Activated CD4-positive, alpha-beta memory T cell treated with anti-CD3 and anti-CD28 coated beads for 36 hours (primary cell): ENCODE data around the gene SYT11. TPM values are rescaled to one million over a fixed set of nuclear protein-coding genes. Genes with fewer than 3 reads are reported as not detected.

ENCODE experiments used
- CTCF ChIA-PET: fragments of 350-600 bp; sonication (Branson Sonifier 250); formaldehyde crosslinking; loops from one replicate; lab custom pipeline; 2021; ENCODE audit warnings: antibody characterized with exemption, inconsistent platforms; lab: Charles Lee
- POLR2A ChIA-PET: fragments of 350-600 bp; sonication (Branson Sonifier 250); formaldehyde crosslinking; loops from one replicate; lab custom pipeline; 2021; ENCODE audit warnings: antibody characterized with exemption; lab: Charles Lee
- DNase-seq: peaks from one replicate; pipeline ENCODE4 v3.0.0-alpha.2; 2020
- H3K27ac Mint-ChIP-seq: one replicate; pipeline ENCODE4 v1.8.0; 2021; ENCODE audit warnings: mixed read lengths
- H3K27me3 Mint-ChIP-seq: one replicate; pipeline ENCODE4 v1.8.0; 2021; ENCODE audit warnings: mixed read lengths
- H3K36me3 Mint-ChIP-seq: one replicate; pipeline ENCODE4 v1.8.0; 2021; ENCODE audit warnings: mixed read lengths
- H3K4me1 Mint-ChIP-seq: one replicate; pipeline ENCODE4 v1.8.0; 2021; ENCODE audit warnings: low read depth, mixed read lengths
- H3K4me3 Mint-ChIP-seq: one replicate; pipeline ENCODE4 v1.8.0; 2021; ENCODE audit warnings: mild to moderate bottlenecking, mixed read lengths
- H3K9me3 Mint-ChIP-seq: one replicate; pipeline ENCODE4 v1.8.0; 2021; ENCODE audit warnings: mixed read lengths
- intact Hi-C: fragments of 100-400 bp; cut with micrococcal nuclease; formaldehyde crosslinking; loops from one replicate; pipeline ENCODE4 v1.15.1; 2023
- total RNA-seq, 2 experiments: library from RNA; stranded (reverse); gene quantifications; one replicate each; pipeline ENCODE4 v1.2.3, GENCODE V29; 2021

Gene SYT11
- total RNA-seq, 2 experiments from 2014 or later = 25.0 to 25.1 TPM

DNA sequence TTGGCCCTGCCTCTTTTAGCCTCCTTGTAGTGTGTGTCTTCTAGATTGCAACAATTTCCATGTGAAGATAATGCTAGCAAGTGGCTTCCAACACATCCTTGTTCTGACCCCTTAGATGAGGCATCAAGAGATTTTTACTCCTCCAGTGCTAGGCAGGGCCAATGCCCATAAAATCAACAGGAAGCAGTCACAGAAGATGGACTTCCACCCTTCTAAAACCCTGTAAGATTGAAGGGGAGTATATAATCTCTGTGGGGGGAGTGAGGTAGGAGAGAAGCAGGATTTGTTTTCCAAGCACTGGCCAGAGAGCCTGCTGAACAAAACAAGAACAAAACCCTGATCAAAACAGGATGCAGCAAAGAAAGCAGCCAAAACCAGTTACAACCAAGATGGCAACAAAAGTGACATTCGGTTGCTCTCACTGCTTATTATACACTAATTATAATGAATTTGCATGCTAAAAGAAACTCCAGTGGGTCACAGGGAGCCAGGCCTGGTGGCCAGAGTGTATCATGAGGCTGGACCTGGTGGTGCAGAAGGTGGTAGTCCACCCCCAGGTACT, 14.4 kb upstream of the SYT11 start:
- no peaks in the 10 kb centered on the region for H3K27me3 Mint-ChIP-seq
- no peak for DNase-seq
- H3K9me3 Mint-ChIP-seq = no peaks in the 10 kb centered on the region
- peaks cover 26% of the 10 kb centered on the region for H3K36me3 Mint-ChIP-seq
- H3K4me1 Mint-ChIP-seq = peaks cover 35% of the 10 kb centered on the region
- ChIA-PET CTCF (no interaction called here), POLR2A (no interaction called here)
- H3K27ac Mint-ChIP-seq = no peak overlapping the region
- H3K4me3 Mint-ChIP-seq = no peak overlapping the region
- intact Hi-C loops = no loop called here

DNA sequence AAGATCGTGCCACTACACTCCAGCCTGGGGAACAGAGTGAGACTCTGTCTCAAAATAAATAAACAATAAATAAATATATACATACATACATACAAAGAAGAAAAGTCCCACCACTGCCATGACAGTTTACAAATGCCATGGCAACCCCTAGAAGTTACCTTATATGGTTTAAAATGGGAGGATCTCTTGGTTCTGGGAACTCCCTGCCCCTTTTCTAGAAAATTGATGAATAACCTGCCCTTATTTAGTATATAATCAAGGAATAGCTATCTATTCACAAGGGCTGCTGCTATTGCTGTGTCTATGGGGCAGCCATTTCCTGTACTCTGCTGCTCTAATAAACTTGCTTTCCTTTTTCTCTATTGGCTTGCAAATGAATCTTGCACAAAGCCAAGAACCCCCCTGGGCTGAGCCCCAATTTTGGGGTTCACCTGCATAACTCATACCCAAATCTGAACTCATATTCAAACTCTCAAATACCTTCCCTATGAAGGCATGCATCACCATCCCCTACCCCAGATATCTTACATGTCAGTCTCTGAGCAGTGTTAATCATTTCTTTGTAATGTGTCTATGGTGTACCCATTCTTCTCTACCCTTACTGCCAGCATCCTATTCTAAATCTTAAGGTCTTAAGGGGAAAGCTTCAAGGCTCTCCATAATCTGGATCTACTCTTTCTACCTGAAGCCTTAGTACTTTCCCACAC, 11.4 kb upstream of the SYT11 start:
- Mint-ChIP-seq H3K4me1 (peaks cover 49% of the 10 kb centered on the region), H3K27me3 (no peaks in the 10 kb centered on the region), H3K9me3 (no peaks in the 10 kb centered on the region), H3K27ac (peak overlapping the region; percentile 50), H3K4me3 (no peak overlapping the region), H3K36me3 (peaks cover 35% of the 10 kb centered on the region)
- intact Hi-C loops = no loop called here
- DNase-seq = no peak
- POLR2A ChIA-PET = no interaction called here
- CTCF ChIA-PET = no interaction called here

DNA sequence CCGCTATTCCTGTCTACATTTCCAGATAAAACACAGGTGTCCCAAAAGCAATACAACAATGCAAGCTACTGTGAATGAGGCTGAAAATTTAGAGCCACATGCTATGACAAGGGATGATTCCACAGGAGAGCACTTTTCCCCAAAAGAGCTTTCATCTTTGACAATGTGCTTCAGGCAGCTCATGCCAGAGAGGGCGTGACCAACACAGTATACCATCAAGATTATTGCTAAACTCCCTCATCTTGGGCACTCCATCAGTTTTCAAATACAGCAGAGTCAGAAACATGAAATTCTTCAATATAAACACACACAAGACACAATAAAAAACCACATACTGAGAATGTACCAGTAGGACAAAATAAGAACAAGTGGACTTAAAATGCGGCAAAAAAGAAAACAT, 9.0 kb upstream of the SYT11 start:
- Mint-ChIP-seq H3K27me3 (no peaks in the 10 kb centered on the region), H3K36me3 (peaks cover 41% of the 10 kb centered on the region), H3K4me3 (no peak overlapping the region), H3K9me3 (no peaks in the 10 kb centered on the region), H3K4me1 (peaks cover 39% of the 10 kb centered on the region), H3K27ac (no peak overlapping the region)
- ChIA-PET POLR2A (interaction anchor here (0.5 kb wide), 1 partner anchor 32 kb away, joined by 3 read pairs; no protein-coding TSS in a partner anchor), CTCF (no interaction called here)
- no peak for DNase-seq
- intact Hi-C loops = loop anchor here (10.0 kb wide), 1 partner anchor 576 kb away; the partner anchor contains the start of genes CLK2 and HCN3

DNA sequence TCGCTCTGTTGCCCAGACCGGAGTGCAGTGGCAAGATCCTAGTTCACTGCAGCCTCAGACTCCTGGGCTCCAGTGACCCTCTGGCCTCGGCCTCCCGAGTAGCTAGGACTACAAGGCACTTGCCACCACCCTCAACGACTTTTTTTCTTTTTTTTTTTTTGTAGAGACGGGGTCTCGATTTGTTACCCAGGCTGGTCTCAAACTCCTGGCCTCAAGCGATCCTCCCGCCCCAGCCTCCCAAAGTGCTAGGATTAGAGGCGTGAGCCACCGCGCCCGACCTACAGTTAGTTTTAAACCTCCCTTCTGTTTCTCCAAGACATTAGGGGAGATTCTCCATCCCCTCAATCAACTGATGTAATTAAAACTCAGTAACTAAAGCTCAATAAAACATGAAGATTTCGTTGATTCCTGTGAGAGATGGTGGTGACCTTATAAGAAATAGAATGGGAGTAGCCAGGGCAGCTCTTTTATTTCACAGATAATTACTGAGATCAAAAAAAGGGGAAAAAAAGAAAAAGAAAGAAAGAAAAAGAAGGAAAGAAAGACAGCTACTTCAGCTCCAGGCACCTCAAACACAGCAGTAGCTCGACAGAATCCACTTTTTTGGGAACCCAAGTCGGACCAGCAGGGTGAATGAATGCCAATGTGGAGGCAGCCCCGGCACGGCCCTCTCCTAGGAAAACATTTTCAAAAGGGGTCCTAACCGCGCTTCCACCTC, 3.0 kb upstream of the SYT11 start:
- ChIA-PET POLR2A (interaction anchor here (1.3 to 1.4 kb wide), 2 partner anchors 15 to 583 kb away, joined by 3 to 4 read pairs; partner anchors contain the start of gene CLK2), CTCF (interaction anchor here (0.6 to 1.5 kb wide), 5 partner anchors 13 to 210 kb away, joined by 3 to 8 read pairs (median 3); partner anchors contain the start of gene UBQLN4)
- H3K36me3 Mint-ChIP-seq = peaks cover 19% of the 10 kb centered on the region
- H3K27me3 Mint-ChIP-seq = no peaks in the 10 kb centered on the region
- H3K4me1 Mint-ChIP-seq = peaks cover 54% of the 10 kb centered on the region
- DNase-seq = no peak
- no peaks in the 10 kb centered on the region for H3K9me3 Mint-ChIP-seq
- intact Hi-C loops = loop anchor here (5.0 to 10.0 kb wide), 5 partner anchors 36 to 886 kb away; partner anchors contain the start of genes CLK2, HCN3 and MRPL24
- peak overlapping the region; percentile 99 for H3K4me3 Mint-ChIP-seq
- peak overlapping the region; percentile 97 for H3K27ac Mint-ChIP-seq

DNA sequence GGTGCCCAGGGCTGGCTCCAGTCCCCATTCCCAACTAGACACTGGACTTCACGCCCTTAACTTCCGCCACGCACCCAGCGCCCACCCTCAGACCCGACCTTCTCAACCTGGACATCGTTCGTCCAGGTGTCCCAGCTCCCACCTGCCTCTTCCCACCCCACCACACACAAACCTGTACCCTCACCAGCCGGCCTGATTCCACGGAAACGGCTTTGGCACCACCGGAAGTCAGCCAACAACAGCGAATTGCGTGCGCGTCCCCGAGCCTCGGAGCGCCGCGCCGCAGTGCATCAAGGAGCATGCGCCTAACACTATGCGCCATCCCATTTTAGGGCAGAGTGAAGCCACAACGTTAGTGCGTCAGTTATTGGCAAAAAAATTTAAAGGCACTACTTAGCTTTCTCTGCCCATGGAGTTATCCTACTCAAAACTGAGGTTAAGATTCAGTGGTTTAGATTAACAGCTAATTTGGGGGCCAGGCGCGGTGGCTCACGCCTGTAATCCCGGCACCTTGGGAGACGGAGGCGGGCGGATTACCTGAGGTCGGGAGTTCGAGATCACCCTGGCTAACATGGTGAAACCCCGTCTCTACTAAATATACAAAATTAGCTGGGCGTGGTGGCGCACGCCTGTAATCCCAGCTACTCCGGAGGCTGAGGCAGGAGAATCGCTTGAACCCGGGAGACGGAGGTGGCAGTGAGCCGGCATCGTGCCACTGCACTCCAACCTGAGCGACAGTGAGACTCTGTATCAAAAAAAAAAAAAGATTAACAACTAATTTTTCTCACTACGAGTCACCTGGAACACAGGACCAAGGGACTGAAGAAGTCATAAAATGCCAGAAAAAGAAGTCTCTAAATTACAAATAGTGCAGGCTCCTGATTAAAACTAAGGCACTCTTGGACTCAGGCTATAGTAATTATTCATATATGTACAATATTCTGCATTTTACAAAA, 2.1 kb upstream of the SYT11 start, which contains the start of gene GON4L:
Gene GON4L, minus strand, starts transcription at position 240 of the 956 bp plus-strand sequence. CDS start 3,434 bp downstream, outside the sequence.
- DNase-seq = peak; percentile 94
- Mint-ChIP-seq H3K36me3 (peaks cover 16% of the 10 kb centered on the region), H3K27ac (peak within 1 kb of the TSS; percentile 97), H3K4me3 (peak within 1 kb of the TSS; percentile 99), H3K27me3 (no peaks in the 10 kb centered on the region), H3K4me1 (peaks cover 55% of the 10 kb centered on the region), H3K9me3 (no peaks in the 10 kb centered on the region)
- CTCF ChIA-PET = interaction anchor here (1.0 to 1.5 kb wide), 4 partner anchors 14 to 209 kb away, joined by 3 to 8 read pairs (median 4); no protein-coding TSS in a partner anchor
- POLR2A ChIA-PET = interaction anchor here (1.2 to 1.4 kb wide), 3 partner anchors 16 to 584 kb away, joined by 3 to 4 read pairs (median 4); partner anchors contain the start of gene CLK2
- intact Hi-C loops = loop anchor here (5.0 to 10.0 kb wide), 5 partner anchors 35 to 885 kb away; partner anchors contain the start of genes CLK2, HCN3 and MRPL24

DNA sequence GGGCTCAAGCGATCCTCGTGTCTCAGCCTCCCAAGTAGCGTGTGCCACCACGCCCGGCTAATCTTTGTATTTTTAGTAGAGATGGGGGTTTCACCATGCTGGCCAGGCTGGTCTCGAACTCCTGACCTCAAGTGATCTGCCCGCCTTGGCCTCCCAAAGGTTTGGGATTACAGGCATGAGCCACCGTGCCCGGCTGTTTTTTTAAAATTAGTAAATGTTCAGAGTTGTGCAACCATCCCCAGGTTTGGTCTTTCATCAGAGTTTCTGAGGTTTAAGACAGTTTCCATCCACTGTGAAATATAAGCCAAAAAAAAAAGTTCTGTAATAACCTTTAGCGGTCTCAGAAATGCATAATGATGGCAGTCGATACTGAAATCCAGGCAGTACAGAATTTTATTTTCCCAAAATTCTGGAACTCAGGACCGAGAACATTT, 550 bp upstream of the SYT11 start:
- Mint-ChIP-seq H3K27ac (peak overlapping the region; percentile 93), H3K4me1 (peaks cover 45% of the 10 kb centered on the region), H3K4me3 (peak overlapping the region; percentile 99), H3K9me3 (no peaks in the 10 kb centered on the region), H3K36me3 (peaks cover 8% of the 10 kb centered on the region), H3K27me3 (no peaks in the 10 kb centered on the region)
- ChIA-PET POLR2A (interaction anchor here (0.9 to 2.6 kb wide), 6 partner anchors 11 to 224 kb away, joined by 3 to 12 read pairs (median 6); partner anchors contain the start of gene KHDC4), CTCF (interaction anchor here (2.3 kb wide), 1 partner anchor 194 kb away, joined by 6 read pairs; the partner anchor contains the start of gene UBQLN4)
- intact Hi-C loops = loop anchor here (1.0 to 10.0 kb wide), 7 partner anchors 33 to 883 kb away; partner anchors contain the start of genes CLK2, HCN3, LAMTOR2 and MRPL24
- peak; percentile 62 for DNase-seq

DNA sequence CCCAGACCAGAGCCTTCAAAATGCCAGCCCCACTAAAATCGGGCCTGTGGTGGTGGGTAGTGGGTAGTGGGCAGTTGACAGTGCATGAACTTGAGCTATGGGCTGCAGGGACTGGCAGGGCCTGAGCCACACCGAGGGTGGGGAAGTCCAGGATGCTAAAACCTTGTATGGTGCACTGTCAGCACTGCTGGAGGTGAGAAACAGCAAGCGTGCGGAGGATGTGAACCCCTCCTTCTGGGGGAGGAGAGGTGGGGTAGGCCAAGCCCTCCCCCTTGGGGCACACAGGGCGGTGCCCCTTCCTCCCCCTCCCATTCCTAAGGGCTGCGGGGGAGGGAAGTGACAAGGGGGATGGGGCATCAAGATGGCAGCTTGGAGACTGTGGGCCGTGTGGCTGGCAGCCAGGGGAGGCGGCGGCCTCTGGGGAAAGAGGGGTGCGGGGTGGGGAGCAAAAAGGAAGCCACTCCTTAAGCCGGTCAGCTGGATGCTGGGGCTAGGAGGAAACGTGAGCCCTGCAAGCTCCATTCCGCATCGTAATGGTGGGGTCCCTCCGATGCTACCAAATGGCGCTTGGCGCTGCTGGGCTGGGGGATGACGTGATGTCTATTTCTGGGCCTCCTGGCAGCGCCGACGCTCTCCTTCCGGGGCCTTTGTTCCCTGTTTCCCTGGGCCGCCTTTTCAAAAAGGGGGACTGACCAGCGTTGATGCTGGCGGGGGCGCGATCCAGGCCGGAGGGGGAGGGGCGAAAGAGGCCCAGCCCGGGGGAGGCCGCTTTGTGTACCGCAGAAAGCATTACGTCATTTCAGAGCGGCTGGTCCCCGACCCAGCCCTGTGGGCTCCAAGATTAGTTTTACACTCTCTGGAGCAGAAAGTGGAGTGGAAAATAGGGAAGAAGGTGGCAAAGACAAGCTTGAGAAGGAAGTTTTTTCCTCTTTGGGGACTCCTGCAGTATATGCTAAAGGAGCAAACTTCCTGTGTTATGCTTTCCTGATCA, 809 bp downstream of the SYT11 start:
- Mint-ChIP-seq H3K9me3 (no peaks in the 10 kb centered on the region), H3K4me1 (peaks cover 43% of the 10 kb centered on the region), H3K27me3 (no peaks in the 10 kb centered on the region), H3K27ac (peak overlapping the region; percentile 93), H3K4me3 (peak overlapping the region; percentile 99), H3K36me3 (peaks cover 3% of the 10 kb centered on the region)
- ChIA-PET CTCF (interaction anchor here (0.5 to 2.3 kb wide), 4 partner anchors 56 to 532 kb away, joined by 3 to 7 read pairs (median 4); partner anchors contain the start of gene UBQLN4), POLR2A (interaction anchor here (1.0 to 2.6 kb wide), 6 partner anchors 9 to 117 kb away, joined by 3 to 12 read pairs (median 6); partner anchors contain the start of gene KHDC4)
- intact Hi-C loops = loop anchor here (1.0 to 10.0 kb wide), 9 partner anchors 32 to 882 kb away; partner anchors contain the start of genes CLK2, HCN3, KHDC4 and LAMTOR2
- DNase-seq = peak; percentile 85

DNA sequence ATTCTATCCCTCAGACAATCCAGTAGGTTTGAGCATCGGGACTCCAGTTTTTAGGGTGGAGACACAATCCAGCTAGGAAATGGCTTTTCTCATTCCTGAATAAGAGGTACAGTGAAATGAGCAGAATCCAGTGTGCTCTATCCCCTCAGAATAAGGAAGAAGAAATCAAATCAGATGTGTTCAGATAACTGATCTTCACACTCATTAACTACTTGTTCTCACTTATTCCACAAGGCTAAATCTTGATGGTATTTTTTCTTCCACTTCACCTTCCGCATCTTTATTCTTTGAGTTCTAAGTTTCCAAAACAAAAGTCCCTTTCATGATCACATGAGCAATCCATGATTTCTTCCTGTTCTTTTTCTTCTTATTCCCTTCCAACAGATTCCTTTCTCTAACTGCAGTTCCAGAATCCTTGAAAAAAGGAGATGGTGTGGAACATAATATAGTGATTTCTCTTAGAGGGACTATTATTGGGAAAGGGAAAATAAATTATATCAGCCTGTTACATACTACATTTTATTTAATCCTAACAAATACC, 1.7 kb downstream of the SYT11 start:
- POLR2A ChIA-PET = interaction anchor here (1.1 to 2.6 kb wide), 4 partner anchors 8 to 73 kb away, joined by 3 to 11 read pairs (median 4); no protein-coding TSS in a partner anchor
- intact Hi-C loops = loop anchor here (1.0 to 2.0 kb wide), 2 partner anchors 73 to 116 kb away; partner anchors contain the start of gene KHDC4
- DNase-seq = no peak
- no peaks in the 10 kb centered on the region for H3K9me3 Mint-ChIP-seq
- H3K4me1 Mint-ChIP-seq = peaks cover 41% of the 10 kb centered on the region
- H3K27ac Mint-ChIP-seq = peak overlapping the region; percentile 93
- no peaks in the 10 kb centered on the region for H3K27me3 Mint-ChIP-seq
- H3K4me3 Mint-ChIP-seq = peak overlapping the region; percentile 99
- CTCF ChIA-PET = interaction anchor here (1.2 to 2.0 kb wide), 2 partner anchors 56 to 129 kb away, joined by 3 to 7 read pairs; no protein-coding TSS in a partner anchor
- peaks cover 2% of the 10 kb centered on the region for H3K36me3 Mint-ChIP-seq

DNA sequence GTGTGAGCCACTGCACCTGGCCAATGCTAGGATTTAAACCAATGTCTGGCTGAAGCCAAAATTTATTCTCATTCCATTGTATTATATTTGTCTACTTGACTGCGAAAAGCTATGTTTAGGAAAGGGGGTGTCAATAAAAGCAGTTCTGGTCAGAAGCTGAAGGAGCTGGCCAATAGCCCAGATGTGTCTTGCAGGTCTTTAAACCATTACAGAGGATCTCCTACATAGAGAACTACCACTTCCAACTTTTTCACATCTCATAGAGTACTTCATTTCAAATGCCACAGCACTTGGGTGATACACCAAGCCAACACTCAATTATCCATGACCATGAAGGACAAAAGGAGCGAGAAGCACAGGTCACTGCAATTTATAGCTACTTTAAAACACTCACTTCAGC, 2.5 kb downstream of the SYT11 start:
- intact Hi-C loops = loop anchor here (2.0 kb wide), 1 partner anchor 115 kb away; no protein-coding TSS in a partner anchor

More for the DNA sequence above, 2.5 kb downstream of the SYT11 start:
- no peak overlapping the region for H3K27ac Mint-ChIP-seq
- peaks cover 37% of the 10 kb centered on the region for H3K4me1 Mint-ChIP-seq
- no peak overlapping the region for H3K4me3 Mint-ChIP-seq
- no peaks in the 10 kb centered on the region for H3K27me3 Mint-ChIP-seq
- ChIA-PET CTCF (no interaction called here), POLR2A (interaction anchor here (1.3 kb wide), 1 partner anchor 72 kb away, joined by 3 read pairs; no protein-coding TSS in a partner anchor)
- H3K36me3 Mint-ChIP-seq = peaks cover 2% of the 10 kb centered on the region
- no peaks in the 10 kb centered on the region for H3K9me3 Mint-ChIP-seq
- DNase-seq = no peak
